Fibroblast of peridontal ligament (primary cell): Measurements from ENCODE around the gene ATF2.
"Not testable (repeated sequence)": the region's sequence is repeated elsewhere in the genome, so short reads cannot be mapped to it uniquely, and the experiment has no call there.

Experiments used
- DNase-seq: peaks from one replicate; pipeline ENCODE4 v3.0.0-alpha.2; 2010; ENCODE audit errors: extremely low read depth

The ATF2 gene

GRCh38 chr2:175166216-175166824 is 1.7 kb downstream of the ATF2 start:
- DNase-seq: no peak

- no peak for DNase-seq
Observed at GRCh38 chr2:175164235-175164634, 3.8 kb downstream of the ATF2 start.

- no peak for DNase-seq
Observed at GRCh38 chr2:175158894-175159293, 9.1 kb downstream of the ATF2 start.

GRCh38 chr2:175156534-175156933 is 11.5 kb downstream of the ATF2 start:
- DNase-seq: no peak

GRCh38 chr2:175154661-175155082 is 13.3 kb downstream of the ATF2 start:
- DNase-seq: peak; percentile 90

GRCh38 chr2:175152242-175152641 is 15.8 kb downstream of the ATF2 start:
- no peak for DNase-seq

- DNase-seq: no peak
Observed at GRCh38 chr2:175151791-175152190, 16.2 kb downstream of the ATF2 start.

DNA sequence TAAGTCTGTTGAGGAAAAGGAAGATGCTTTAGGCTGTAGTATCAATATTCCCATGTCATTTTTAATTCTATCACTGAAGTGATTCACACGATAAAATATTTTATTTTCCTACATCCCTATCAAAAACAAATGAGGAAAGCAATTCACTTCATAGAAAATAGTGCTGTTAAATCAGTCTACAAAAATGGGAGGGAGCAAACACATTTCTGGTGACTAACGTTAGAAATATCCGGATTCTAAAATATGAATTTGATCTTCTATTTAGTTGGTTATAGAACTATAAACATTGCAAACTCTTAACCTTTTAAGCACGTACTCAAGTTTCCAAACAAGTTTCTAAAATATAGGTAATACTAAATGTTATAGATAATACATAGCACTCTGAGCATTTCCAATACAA is 20.8 kb downstream of the ATF2 start:
- peak; percentile 37 for DNase-seq

DNA sequence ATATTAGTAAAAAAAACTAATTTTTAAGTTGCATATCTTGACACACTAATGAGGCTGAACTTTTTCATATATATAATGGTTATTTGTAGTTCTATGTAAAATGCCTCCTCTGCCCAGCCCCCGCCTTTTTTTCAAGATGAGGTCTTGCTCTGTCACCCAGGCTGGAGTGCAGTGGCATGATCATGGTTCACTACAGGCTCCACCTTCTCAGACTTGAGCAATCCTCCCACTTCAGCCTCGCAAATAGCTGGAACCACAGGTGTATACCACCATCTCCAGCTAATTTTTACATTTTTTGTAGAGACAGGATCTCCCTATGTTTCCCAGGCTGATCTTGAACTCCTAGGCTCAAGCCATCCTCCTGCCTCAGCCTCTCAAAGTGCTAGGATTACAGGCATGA is 24.3 kb downstream of the ATF2 start:
- DNase-seq: no peak

- no peak for DNase-seq
Observed at GRCh38 chr2:175143191-175143590, 24.8 kb downstream of the ATF2 start.

DNA sequence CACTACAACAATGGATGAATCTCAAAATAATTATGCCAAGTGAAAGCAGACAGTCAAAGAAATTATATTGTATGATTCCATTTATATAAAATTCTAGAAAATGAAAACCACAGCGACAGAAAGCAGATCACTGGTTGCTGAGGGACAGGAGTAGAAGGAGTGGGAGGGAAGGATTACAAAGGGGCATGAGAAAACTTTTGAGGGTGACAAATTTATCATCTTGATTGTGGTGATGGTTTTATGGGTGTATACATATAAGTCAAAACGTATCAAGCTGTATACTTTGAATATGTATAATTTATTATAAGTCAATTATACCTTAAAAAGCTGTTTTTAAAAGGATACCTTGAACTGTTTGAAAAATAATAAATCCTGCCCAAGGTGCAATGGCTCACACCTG is 27.7 kb downstream of the ATF2 start:
- DNase-seq: no peak

DNA sequence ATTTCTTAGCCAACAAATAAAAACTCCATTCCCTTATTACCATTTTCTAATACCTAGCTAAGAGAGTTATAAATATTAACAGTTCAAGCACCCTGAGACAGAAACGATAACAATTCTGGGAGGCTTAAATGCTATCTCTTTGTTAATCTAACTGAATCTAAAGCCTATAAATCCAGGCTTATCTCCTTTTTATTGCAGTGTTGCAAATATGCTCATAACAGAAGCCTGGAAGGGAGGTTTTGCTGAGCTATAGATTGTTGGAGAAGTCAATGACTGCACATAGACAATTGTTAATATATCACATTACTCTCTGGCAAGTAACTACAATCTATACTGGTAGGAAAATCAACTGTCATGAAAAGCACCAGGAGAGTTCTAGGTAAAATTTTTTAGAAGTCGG is 30.2 kb downstream of the ATF2 start:
- DNase-seq: no peak

DNA sequence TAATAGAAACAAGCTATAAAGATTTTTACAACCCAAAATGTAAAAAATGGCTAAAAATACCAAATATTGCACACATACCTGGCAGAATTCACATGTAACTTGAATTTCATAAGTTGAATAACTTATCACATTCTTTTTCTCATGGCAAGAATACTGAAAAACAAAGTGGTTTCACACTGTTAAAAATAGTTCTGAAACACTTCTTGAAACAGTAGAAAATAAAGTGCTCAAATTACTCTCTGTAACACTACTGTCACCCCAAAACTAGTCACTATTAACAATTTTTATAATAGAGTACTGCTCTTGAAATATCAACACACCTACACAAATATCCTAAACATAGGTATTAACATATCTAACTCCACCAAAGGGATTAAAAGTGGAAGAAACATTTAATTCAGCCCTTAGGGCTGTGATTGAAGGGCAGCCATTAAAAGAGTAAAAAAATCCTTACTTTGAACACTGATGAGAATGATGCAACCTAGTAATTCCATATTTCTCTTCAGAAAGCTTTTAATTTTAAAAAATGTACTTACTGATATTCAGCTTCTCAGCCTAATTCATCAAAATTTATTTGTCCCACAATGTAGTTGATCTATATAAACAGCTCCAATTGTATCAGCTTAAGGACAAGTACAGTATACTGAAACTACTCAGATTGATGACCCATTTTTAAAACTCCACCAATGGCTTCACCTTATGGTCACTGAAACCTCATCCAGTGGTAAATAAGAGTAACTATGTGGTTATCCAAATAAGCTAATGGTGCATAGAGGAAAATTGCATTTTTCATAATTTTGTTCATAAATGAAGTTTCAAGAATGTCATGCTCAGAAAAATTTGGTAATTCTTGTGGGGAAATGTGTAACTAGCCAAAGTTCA is 31.4 kb downstream of the ATF2 start:
- DNase-seq: no peak

DNA sequence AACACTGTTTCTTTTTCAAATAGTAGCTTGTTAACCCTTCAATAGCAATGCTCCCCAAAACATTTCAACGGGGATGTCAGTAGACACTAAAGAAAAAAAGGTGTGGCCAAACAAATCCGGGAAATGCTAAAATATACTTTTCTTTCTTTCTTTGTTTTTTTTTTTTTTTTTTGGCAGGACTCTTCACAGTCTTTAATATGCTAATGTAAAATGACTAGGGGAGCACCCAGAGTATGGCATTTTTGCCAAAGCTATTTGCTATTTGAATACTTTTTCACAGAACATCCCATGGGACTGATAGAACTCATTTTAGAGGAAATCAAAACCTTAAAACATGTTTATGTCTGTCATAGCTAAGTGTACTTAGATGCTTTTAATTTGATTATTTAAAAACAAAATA is 32.1 kb downstream of the ATF2 start:
- no peak for DNase-seq

DNA sequence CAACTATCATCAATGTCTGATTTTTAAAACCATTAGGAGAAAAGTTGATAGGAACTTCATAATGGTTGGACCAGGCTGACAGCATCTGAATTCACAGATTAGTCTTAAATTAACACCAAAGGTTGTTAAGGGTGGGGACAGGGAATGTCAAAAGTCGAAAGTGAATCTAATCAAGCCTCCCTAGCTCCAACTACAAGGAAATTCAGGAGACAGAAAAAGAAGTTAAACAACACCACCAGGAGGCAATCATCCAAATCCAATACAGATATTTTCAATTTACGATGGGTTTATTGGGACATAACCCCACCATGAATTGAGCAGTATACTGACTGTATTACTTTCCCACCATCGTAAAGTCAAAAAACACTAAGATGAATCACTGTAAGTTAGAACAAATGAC is 32.8 kb downstream of the ATF2 start:
- DNase-seq: no peak

DNA sequence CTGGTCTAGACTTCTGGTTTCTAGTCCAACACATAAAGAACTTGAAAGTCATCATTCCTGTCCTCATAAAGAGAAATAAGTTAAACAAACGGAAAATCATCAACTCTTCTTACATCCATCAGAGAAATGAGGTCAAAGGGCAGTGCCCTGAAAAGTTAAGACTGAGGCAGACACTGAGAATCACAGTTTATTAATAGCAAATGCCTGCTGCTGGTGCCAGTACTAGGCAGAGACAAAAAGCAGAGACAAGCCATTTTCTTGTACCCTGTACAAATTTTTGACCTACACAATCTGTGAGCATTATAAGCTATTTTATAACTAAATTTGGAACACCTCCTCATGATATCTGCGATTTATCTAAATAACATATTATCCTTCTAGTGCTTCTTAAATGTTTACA is 36.8 kb downstream of the ATF2 start:
- DNase-seq: no peak

- peak; percentile 53 for DNase-seq
Observed at GRCh38 chr2:175126661-175127060, 41.3 kb downstream of the ATF2 start.

- DNase-seq: no peak
Observed at GRCh38 chr2:175123254-175123653, 44.7 kb downstream of the ATF2 start.

DNA sequence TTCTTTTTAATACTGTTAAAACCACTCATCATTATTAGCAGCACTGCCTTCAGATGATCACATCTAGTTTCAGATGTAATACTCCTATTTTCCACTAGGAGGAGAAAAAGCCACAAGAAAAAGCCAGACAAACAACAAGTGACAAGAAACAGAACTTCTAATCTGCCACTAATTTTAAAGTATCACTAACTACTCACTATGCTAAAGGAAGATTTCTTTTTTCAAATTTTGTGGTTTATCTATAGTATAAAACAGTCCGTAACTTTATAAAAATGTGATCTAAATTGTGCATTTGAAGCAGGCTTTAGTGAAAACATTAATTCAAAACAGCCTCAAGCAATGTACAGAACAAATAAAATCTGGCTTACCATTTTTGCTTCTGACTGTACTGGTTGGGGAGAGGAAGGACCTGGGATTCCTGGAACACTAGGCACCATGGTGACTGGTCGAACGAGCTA is 56.8 kb downstream of the ATF2 start:
- DNase-seq: peak; percentile 73

- DNase-seq: not testable (repeated sequence)
Observed at GRCh38 chr2:175108091-175108490, 59.9 kb downstream of the ATF2 start.

DNA sequence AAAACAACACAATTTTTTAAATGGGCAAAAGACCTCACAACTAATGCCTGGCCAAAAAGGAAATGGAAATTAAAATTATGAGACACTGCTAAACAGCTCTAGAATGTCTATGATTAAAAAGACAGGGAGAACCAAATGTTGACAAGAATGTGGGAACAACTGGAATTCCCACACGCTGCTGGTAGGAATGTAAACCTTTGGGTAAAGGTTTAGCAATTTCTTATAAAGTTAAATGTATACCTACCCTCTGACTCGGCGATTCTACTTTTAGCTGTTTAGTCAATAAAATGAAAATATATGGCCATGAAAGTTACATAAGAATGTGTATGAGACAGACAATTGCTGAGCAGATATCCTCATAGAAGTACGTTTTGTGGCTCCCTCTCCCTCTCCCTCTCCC is 60.9 kb downstream of the ATF2 start:
- peak; percentile 23 for DNase-seq

- DNase-seq: no peak
Observed at GRCh38 chr2:175103191-175103590, 64.8 kb downstream of the ATF2 start.

DNA sequence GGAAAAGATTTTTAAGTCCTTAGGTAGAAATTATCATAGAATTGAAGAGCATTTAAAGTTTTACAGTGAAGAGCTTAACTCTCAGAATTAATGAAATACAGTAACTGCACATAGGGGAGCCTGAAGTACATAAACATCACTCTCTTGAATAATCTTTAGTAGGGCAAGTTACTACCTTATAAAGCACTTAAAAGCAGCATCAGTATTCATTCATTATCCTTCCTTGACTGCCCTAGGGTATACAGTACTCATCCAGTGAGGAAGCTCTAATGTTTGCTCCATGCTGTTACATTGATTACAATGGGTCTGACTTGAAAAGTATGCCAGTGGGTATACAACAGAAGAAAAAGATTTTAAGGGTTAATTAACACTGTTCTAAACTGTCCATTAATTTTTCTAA is 66.5 kb downstream of the ATF2 start:
- no peak for DNase-seq
